NCI-H748 treated with DMSO at 0.1 percent for 48 hours (cell line): ENCODE measurements around the gene AGFG2.

Experiments
- DNase-seq: peaks from one replicate; lab custom pipeline; 2025; lab: John Stamatoyannopoulos, UW

Gene AGFG2

DNA sequence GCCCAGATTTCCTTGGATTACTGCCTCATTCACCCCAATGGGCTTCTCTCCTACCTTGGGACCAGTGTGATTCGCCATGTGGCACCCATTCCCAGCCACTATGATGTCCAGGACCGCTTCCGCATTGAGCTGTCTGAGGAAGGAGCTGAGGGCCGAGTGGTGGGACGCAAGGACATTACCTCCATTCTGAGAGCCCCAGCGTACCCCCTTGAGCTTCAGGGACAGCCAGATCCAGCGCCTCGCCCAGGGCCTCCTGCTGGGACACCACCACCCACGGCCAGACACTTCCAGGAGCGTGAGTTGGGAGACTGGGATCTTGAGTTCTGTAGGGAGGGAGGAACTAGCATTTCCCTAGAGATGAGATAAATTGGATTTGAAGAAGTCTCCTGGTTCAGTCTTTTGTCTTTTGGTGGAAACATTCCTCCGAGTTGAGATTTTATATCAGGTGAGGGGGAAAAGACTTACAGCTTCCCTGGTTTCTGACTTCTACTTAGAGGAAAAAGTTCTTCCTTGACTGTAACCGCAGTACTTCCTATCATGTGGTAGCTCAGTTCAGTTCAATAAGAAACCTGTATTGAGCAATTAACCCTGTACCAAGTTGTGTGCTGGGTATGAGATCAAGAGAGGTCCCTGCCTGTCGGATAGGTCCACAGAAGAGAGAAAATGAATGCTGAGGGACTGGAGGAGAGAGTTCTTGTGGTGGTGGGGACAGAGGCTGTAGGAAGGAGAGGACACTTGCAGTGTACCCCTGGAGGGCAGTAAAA, 74.6 kb downstream of the AGFG2 start:
- DNase-seq = no peak

DNA sequence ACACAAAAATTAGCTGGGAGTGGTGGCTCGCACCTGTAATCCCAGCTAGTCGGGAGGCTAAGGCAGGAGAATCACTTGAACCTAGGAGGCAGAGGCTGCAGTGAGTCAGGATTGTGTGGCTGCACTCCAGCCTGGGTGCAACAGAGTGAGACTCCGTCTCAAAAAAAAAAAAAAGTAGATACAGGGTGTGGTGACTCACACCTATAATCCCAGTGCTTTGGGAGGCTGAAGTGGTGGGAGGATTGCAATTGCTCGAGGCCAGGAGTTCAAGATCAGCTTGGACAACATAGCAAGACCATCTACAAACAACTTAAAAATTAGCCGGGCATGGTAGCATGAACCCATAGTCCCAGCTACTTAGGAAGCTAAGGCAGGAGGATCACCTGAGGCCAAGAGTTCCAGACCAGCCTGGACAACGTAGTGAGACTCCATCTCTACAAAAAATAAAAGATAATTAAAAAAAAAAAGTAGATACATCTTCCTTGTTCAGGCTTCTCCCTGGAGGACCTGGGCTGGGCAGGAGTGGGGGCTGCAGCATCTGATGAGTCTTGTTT, 75.4 kb downstream of the AGFG2 start:
- no peak for DNase-seq
